ENCODE data around the gene PEX16. TPM values are rescaled to one million over a fixed set of nuclear protein-coding genes. Genes with fewer than 3 reads are reported as not detected.

PEX16 gene
- polyA plus RNA-seq, 6 donors from 2014 or later = 47.4 to 64.4 (median 60.4) TPM

GRCh38 chr11:45927684-45928413 lies 10.2 kb upstream of the PEX16 start:
- H3K27ac Mint-ChIP-seq = peak overlapping the region in 5 of 6 donors; percentile 83 to 99 (median 93)
- no peaks in the 10 kb centered on the region for H3K9me3 Mint-ChIP-seq
- peaks cover 57 to 75% (median 72%) of the 10 kb centered on the region in 3 donors for H3K4me1 Mint-ChIP-seq
- H3K4me3 Mint-ChIP-seq = peak overlapping the region; percentile 65 to 100 (median 91)
- no peak for DNase-seq
- peaks cover 23 to 28% of the 10 kb centered on the region in 2 donors for H3K36me3 Mint-ChIP-seq
- no peaks in the 10 kb centered on the region for H3K27me3 Mint-ChIP-seq
- ATAC-seq (ENCODE audit: low read depth in 2 of 2) = no peak

DNA sequence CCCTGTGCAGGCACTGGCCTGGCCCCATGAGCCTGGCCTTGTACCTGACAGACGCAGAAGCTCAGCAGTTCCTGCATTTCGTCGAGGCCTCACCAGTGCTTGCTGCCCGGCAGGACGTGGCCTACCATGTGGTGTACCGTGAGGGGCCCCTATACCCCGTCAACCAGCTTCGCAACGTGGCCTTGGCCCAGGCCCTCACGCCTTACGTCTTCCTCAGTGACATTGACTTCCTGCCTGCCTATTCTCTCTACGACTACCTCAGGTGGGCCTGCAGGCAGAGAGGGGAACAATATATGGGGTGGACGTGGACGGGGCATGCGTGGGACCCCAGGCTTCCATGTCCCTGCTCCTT lies 9.6 kb upstream of the PEX16 start:
- H3K36me3 Mint-ChIP-seq = peaks cover 17 to 23% of the 10 kb centered on the region in 2 donors
- no peak for DNase-seq
- H3K4me3 Mint-ChIP-seq = peak overlapping the region; percentile 34 to 100 (median 82)

GRCh38 chr11:45926536-45927331 lies 9.1 kb upstream of the PEX16 start:
- Mint-ChIP-seq H3K27ac (peak overlapping the region in 5 of 6 donors; percentile 60 to 96 (median 93)), H3K27me3 (no peaks in the 10 kb centered on the region), H3K9me3 (no peaks in the 10 kb centered on the region), H3K4me3 (peak overlapping the region in 7 of 8 donors; percentile 12 to 100 (median 98)), H3K4me1 (peaks cover 53 to 74% (median 69%) of the 10 kb centered on the region in 3 donors), H3K36me3 (peaks cover 12 to 17% of the 10 kb centered on the region in 2 donors)
- DNase-seq (no peak), ATAC-seq (ENCODE audit: low read depth in 2 of 2) (no peak)

More for the DNA sequence above, 9.6 kb upstream of the PEX16 start:
- peak overlapping the region in 5 of 6 donors; percentile 83 to 96 (median 93) for H3K27ac Mint-ChIP-seq
- peaks cover 57 to 75% (median 72%) of the 10 kb centered on the region in 3 donors for H3K4me1 Mint-ChIP-seq
- no peaks in the 10 kb centered on the region for H3K9me3 Mint-ChIP-seq
- no peaks in the 10 kb centered on the region for H3K27me3 Mint-ChIP-seq
- no peak for ATAC-seq (ENCODE audit: low read depth in 2 of 2)

DNA sequence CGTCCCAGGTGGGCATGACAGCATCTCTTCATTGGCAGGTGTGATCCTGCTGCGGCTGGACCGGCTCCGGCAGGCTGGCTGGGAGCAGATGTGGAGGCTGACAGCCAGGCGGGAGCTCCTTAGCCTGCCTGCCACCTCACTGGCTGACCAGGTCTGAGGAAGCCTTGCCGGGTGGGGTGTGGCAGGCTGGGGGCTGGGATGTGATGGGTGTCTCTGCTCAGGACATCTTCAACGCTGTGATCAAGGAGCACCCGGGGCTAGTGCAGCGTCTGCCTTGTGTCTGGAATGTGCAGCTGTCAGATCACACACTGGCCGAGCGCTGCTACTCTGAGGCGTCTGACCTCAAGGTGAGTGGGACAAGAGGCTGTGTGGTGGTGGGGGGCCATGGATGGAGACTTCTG lies 8.3 kb upstream of the PEX16 start:
- H3K27ac Mint-ChIP-seq = peak overlapping the region in 3 of 6 donors; percentile 7 to 96 (median 93)
- H3K4me1 Mint-ChIP-seq = peaks cover 50 to 76% (median 69%) of the 10 kb centered on the region in 3 donors
- DNase-seq = no peak

GRCh38 chr11:45925550-45925949 lies 7.9 kb upstream of the PEX16 start:
- no peaks in the 10 kb centered on the region for H3K27me3 Mint-ChIP-seq
- H3K4me3 Mint-ChIP-seq = peak overlapping the region in 7 of 8 donors; percentile 53 to 99 (median 96)
- H3K36me3 Mint-ChIP-seq = peaks cover 6 to 7% of the 10 kb centered on the region in 2 donors
- no peaks in the 10 kb centered on the region for H3K9me3 Mint-ChIP-seq
- no peak for DNase-seq
- peaks cover 46 to 80% (median 69%) of the 10 kb centered on the region in 3 donors for H3K4me1 Mint-ChIP-seq
- H3K27ac Mint-ChIP-seq = peak overlapping the region in 5 of 6 donors; percentile 56 to 96 (median 84)
- ATAC-seq (ENCODE audit: low read depth in 2 of 2) = no peak

More for the DNA sequence above, 8.3 kb upstream of the PEX16 start:
- no peak for ATAC-seq (ENCODE audit: low read depth in 2 of 2)
- Mint-ChIP-seq H3K4me3 (peak overlapping the region in 6 of 8 donors; percentile 47 to 99 (median 83)), H3K36me3 (peaks cover 6 to 11% of the 10 kb centered on the region in 2 donors), H3K9me3 (no peaks in the 10 kb centered on the region), H3K27me3 (no peaks in the 10 kb centered on the region)

- Mint-ChIP-seq H3K27me3 (no peaks in the 10 kb centered on the region), H3K4me3 (peak overlapping the region; percentile 93 to 99 (median 96)), H3K36me3 (peaks cover 0 to under 1% of the 10 kb centered on the region in 2 donors), H3K27ac (peak overlapping the region in 5 of 6 donors; percentile 56 to 97 (median 84)), H3K4me1 (peaks cover 46 to 80% (median 69%) of the 10 kb centered on the region in 3 donors), H3K9me3 (no peaks in the 10 kb centered on the region)
- DNase-seq = no peak
- ATAC-seq (ENCODE audit: low read depth in 2 of 2) = no peak
These were observed 7.2 kb upstream of the PEX16 start for GRCh38 chr11:45924927-45925326.

DNA sequence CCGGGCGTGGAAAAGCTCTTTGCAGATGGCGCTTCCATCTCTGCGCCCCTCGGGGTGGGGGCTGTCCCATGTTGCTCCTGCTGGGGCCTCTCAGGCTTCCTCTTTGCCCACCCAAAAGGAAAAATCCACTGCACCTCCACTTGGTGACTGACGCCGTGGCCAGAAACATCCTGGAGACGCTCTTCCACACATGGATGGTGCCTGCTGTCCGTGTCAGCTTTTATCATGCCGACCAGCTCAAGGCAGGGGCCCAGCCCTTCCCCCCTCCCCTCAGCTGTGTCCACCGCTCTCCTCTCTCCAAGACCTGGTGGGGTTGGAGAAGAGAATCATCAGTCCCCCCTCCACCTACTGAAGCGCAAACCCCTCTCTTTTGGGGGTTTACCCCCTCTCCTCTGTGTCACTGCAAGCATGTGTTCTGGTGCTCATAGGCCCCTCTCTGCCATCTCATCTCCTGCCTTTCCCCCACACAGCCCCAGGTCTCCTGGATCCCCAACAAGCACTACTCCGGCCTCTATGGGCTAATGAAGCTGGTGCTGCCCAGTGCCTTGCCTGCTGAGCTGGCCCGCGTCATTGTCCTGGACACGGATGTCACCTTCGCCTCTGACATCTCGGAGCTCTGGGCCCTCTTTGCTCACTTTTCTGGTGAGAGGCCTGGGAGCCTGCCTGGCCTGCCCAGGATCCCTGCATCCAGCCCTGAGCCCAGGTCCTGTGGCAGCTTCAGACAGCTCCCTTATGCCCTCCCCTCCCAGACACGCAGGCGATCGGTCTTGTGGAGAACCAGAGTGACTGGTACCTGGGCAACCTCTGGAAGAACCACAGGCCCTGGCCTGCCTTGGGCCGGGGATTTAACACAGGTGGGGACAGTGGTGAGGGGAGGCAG lies 6.6 kb upstream of the PEX16 start:
- Mint-ChIP-seq H3K36me3 (no peaks in the 10 kb centered on the region), H3K27me3 (no peaks in the 10 kb centered on the region), H3K4me1 (peaks cover 51 to 81% (median 76%) of the 10 kb centered on the region in 3 donors), H3K27ac (peak overlapping the region; percentile 90 to 98 (median 96)), H3K9me3 (no peaks in the 10 kb centered on the region), H3K4me3 (peak overlapping the region; percentile 93 to 99 (median 96))
- no peak for ATAC-seq (ENCODE audit: low read depth in 2 of 2)
- no peak for DNase-seq

GRCh38 chr11:45922425-45923082 lies 4.9 kb upstream of the PEX16 start, which contains the start of gene LARGE2:
LARGE2 (plus strand) TSS chr11:45922656; CDS start chr11:45922883, 227 bp downstream.
- DNase-seq = peak; percentile 50
- H3K4me1 Mint-ChIP-seq = peaks cover 47 to 82% (median 80%) of the 10 kb centered on the region in 3 donors
- no peaks in the 10 kb centered on the region for H3K27me3 Mint-ChIP-seq
- H3K36me3 Mint-ChIP-seq = no peaks in the 10 kb centered on the region
- ATAC-seq (ENCODE audit: low read depth in 2 of 2) = peak; percentile 5 to 13
- H3K27ac Mint-ChIP-seq = peak within 1 kb of the TSS; percentile 89 to 97 (median 94)
- H3K9me3 Mint-ChIP-seq = no peaks in the 10 kb centered on the region
- H3K4me3 Mint-ChIP-seq = peak within 1 kb of the TSS; percentile 93 to 99 (median 97)

DNA sequence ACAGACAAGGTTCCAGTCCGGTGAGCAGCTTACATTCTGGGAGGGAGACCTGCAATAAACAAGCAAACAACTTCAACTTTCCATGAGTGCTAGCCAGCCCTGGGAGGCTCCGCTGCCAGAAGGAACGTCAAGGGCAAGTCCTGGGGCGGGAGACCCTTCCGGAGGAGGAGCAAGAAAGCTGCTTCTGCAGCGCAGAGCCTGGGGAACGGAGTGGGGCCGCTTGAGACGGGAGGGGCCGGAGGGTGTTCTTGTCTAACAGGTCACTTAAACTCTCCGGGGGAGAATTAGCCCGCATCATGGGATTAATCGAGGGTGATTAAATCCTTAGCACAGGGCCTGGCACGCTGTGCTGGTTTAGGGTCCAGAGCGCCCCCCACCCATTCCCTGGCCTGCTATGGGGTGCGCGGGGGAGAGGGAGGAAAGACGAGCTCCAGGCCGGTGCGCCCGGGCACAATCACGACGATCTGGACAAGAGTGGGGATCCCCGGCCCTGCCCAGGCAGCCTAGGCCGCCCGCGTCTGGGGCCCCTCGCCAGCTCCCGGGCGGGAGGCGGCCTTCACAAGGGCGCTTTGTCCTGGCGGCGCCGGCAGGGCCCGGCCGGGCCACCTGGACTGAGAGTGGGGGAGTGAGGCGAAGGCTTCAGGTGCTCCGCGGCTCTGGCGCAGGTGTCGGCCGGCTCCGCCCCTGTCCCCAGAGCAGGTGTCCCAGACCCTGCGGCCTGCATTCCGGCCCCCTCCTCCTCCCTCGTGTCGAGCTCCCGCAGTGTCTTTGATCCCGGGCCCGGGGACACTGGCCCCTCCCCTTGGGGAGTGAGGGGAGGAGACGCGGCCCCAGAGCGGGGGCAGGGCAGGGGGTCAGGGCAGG lies 4.1 kb upstream of the PEX16 start:
- Mint-ChIP-seq H3K4me1 (peaks cover 45 to 78% (median 78%) of the 10 kb centered on the region in 3 donors), H3K9me3 (no peaks in the 10 kb centered on the region), H3K4me3 (peak overlapping the region; percentile 87 to 97 (median 94)), H3K27ac (peak overlapping the region in 4 of 6 donors; percentile 70 to 91 (median 81)), H3K36me3 (no peaks in the 10 kb centered on the region), H3K27me3 (no peaks in the 10 kb centered on the region)
- ATAC-seq (ENCODE audit: low read depth in 2 of 2) (no peak), DNase-seq (peak; percentile 39)

GRCh38 chr11:45920531-45921477 lies 3.1 kb upstream of the PEX16 start:
- H3K27ac Mint-ChIP-seq = peak overlapping the region in 4 of 6 donors; percentile 75 to 94 (median 90)
- ATAC-seq (ENCODE audit: low read depth in 2 of 2) (no peak), DNase-seq (no peak)
- H3K36me3 Mint-ChIP-seq = no peaks in the 10 kb centered on the region
- peak overlapping the region; percentile 87 to 97 (median 94) for H3K4me3 Mint-ChIP-seq
- H3K4me1 Mint-ChIP-seq = peaks cover 51 to 78% (median 74%) of the 10 kb centered on the region in 3 donors
- no peaks in the 10 kb centered on the region for H3K9me3 Mint-ChIP-seq
- H3K27me3 Mint-ChIP-seq = no peaks in the 10 kb centered on the region
